Measurements from ENCODE around the gene SLC35A2. TPM values are rescaled to one million over a fixed set of nuclear protein-coding genes. Genes with fewer than 3 reads are reported as not detected.

Gene SLC35A2
- total RNA-seq, 1 donor from 2014 or later = 34.9 TPM

DNA sequence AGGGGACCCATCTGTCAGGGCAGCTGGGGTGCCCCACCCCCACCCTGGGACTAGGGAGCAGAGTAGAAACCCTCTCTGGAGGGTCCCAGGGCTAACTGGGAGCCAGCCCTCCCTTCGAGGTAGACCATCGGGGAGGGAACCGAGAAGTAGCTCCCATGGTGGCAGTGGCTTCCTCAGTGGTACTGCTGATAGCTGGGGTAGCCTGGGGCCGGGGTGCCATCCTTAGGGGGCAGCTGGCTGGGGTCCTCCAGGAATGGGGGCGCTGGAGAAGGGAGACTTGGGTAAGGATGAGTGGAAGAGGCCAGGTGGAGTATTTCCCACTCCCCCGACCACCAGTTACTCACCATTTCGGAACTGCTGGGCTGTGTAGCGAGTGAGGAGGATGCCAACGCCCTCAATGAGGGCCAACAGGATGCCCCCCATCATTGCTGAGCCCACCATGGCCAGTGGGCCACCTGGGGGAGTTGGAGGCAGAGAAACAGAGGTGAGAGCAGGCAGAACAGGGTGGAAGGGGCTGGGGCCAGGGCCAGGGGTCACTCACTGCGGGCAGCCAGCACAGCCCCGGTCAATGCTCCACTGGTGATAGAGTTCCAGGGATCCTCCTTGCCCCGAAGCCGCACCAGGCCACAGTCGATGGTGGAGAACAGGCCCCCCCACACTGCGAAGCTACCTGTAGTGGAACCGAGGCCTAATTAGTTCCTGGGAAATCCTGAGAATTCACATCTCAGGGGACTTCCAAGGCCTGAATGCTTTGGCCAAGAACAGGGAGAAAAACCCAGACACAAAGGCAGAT is 17.7 kb downstream of the SLC35A2 start:
- Mint-ChIP-seq H3K4me3 (ENCODE audit: low read depth) (no peak overlapping the region), H3K36me3 (ENCODE audit: insufficient read depth) (no peaks in the 10 kb centered on the region), H3K27ac (no peak overlapping the region), H3K4me1 (ENCODE audit: low read depth) (peaks cover 13% of the 10 kb centered on the region), H3K9me3 (ENCODE audit: low read depth) (peaks cover 8% of the 10 kb centered on the region), H3K27me3 (peaks cover 8% of the 10 kb centered on the region)
- DNase-seq (ENCODE audit: low spot score, unreplicated experiment) = no peak
- TF ChIP-seq CTCF (IDR thresholded peaks at IDR 0.05; ENCODE audit: unreplicated experiment) = no peak

DNA sequence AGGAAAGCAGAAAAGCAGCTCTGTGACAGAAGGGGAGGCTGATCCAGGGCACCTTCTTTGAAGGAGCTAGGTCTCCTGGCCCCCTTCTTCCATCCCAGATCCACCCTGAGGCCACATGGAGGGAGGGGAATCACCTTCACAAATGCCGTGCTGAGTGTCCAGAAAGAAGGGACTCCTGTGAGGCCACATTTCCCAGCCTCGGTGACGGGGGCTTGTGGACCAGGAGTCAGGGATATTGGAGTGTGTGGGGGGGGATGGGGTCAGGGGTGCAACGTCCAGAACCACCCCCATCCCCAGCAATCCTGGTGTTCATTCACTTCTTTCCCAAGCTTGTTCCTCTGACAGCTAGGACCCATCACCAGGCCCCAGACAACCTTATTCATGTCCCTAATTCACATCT is 18.6 kb downstream of the SLC35A2 start:
- H3K9me3 Mint-ChIP-seq (ENCODE audit: low read depth) = peaks cover 8% of the 10 kb centered on the region
- H3K36me3 Mint-ChIP-seq (ENCODE audit: insufficient read depth) = no peaks in the 10 kb centered on the region
- H3K4me1 Mint-ChIP-seq (ENCODE audit: low read depth) = peaks cover 12% of the 10 kb centered on the region
- H3K27me3 Mint-ChIP-seq = peaks cover 8% of the 10 kb centered on the region
- H3K27ac Mint-ChIP-seq = no peak overlapping the region
- no peak for TF ChIP-seq CTCF (IDR thresholded peaks at IDR 0.05; ENCODE audit: unreplicated experiment)
- no peak overlapping the region for H3K4me3 Mint-ChIP-seq (ENCODE audit: low read depth)
- no peak for DNase-seq (ENCODE audit: low spot score, unreplicated experiment)

DNA sequence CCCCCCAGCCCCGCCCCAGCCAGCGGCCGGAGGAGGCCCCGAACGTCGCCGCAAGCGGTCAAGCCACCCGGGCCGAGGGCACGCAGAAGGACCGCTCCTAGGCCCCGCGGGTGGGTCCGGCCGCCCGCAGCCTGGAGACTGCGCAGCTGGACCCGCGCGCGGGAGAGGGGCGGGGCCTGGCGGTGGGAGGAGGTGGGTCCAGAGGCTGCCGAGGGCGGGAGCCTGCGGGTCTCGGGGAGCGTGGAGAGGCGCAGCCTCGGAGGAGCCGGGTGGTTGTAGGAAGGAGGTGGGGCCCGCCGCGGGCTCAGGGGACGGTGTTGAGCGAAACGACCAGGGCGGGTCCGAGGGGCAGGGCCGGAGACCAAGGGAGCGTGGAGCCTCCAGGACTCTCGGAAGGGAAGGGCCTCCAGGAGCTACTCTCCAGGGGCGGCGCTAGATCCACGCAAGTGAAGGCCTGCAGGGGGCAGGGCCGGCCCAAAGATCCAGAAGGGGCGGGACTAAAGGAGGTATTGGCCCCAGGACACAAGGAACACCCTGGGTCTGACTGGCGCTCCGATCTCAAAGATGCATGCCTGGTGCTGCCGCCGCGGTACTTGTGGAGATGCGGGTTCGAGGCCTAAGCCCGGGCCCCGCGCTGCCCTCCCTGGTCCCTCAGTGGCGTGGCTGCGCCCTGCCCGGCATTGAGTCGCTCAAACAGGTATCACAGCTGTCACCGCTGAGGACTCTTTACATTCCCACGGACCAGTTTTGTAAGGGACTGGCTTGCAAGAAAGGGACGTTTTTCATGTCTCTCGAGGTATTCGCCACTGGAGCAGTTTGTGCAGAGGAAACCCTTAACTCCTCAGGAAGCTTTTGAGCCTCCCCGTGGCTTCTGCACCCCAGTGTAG is 19.8 kb downstream of the SLC35A2 start:
- DNase-seq (ENCODE audit: low spot score, unreplicated experiment) = peak; percentile 64
- peaks cover 8% of the 10 kb centered on the region for H3K9me3 Mint-ChIP-seq (ENCODE audit: low read depth)
- H3K27me3 Mint-ChIP-seq = peaks cover 8% of the 10 kb centered on the region
- H3K4me3 Mint-ChIP-seq (ENCODE audit: low read depth) = peak overlapping the region; percentile 70
- peaks cover 11% of the 10 kb centered on the region for H3K4me1 Mint-ChIP-seq (ENCODE audit: low read depth)
- peak overlapping the region; percentile 49 for H3K27ac Mint-ChIP-seq
- TF ChIP-seq CTCF (IDR thresholded peaks at IDR 0.05; ENCODE audit: unreplicated experiment) = peak; percentile 54
- no peaks in the 10 kb centered on the region for H3K36me3 Mint-ChIP-seq (ENCODE audit: insufficient read depth)

DNA sequence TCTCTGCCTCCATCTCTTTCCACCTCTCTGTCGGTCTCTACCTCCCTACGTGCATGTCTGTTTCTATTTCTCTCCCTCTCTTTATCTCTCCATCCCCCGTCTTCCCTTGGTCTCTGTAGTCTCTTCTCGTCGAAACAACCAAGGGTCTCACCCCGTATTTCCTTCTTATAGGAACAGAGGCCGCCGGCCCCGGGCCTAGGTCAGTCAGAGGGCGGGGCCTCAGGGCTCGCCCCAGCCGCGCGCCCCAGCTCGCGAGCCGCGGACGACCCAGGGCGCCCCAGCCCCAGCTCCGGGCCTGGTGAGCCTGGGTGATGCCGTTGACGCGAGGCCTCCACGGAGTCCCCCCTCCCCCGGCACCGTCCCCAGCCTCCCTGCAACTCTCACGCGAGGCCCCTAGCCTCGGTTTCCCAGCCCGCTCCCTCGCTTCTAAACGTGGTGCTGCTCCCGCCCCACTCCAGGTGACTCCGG is 20.5 kb downstream of the SLC35A2 start:
- H3K9me3 Mint-ChIP-seq (ENCODE audit: low read depth) = peaks cover 8% of the 10 kb centered on the region
- DNase-seq (ENCODE audit: low spot score, unreplicated experiment) = no peak

More for the DNA sequence above, 20.5 kb downstream of the SLC35A2 start:
- peaks cover 8% of the 10 kb centered on the region for H3K4me1 Mint-ChIP-seq (ENCODE audit: low read depth)
- TF ChIP-seq CTCF (IDR thresholded peaks at IDR 0.05; ENCODE audit: unreplicated experiment) = no peak
- H3K4me3 Mint-ChIP-seq (ENCODE audit: low read depth) = peak overlapping the region; percentile 76
- peak overlapping the region; percentile 84 for H3K27ac Mint-ChIP-seq
- H3K36me3 Mint-ChIP-seq (ENCODE audit: insufficient read depth) = no peaks in the 10 kb centered on the region
- peaks cover 8% of the 10 kb centered on the region for H3K27me3 Mint-ChIP-seq
